Neuronal stem cell (in vitro differentiated cells): ENCODE data around the gene LPIN1.

Experiments used
- DNase-seq: peaks from one replicate; pipeline ENCODE4 v3.0.0-alpha.2; 2013; ENCODE audit warnings: low spot score
- H2AFZ ChIP-seq: one replicate; pipeline ENCODE4 v1.6.1; 2013; ENCODE audit warnings: mild to moderate bottlenecking, low read length, inconsistent platforms
- H2AK5ac ChIP-seq: 2 replicates; pipeline ENCODE4 v1.6.1; 2013; ENCODE audit warnings: low read depth, mild to moderate bottlenecking, inconsistent platforms, low read length, moderate library complexity, mixed read lengths
- H2BK120ac ChIP-seq: 2 replicates; pipeline ENCODE4 v1.6.1; 2013; ENCODE audit warnings: low read depth, mild to moderate bottlenecking, inconsistent platforms, low read length, moderate library complexity, mixed read lengths
- H2BK12ac ChIP-seq: one replicate; pipeline ENCODE4 v1.6.1; 2013; ENCODE audit warnings: low read length, inconsistent platforms
- H2BK15ac ChIP-seq: 2 replicates; pipeline ENCODE4 v1.6.1; 2013; ENCODE audit warnings: mild to moderate bottlenecking, low read length, inconsistent platforms, mixed read lengths
- H2BK5ac ChIP-seq: one replicate; pipeline ENCODE4 v1.6.1; 2013; ENCODE audit warnings: inconsistent platforms, mild to moderate bottlenecking, low read length, moderate library complexity
- H3K14ac ChIP-seq: one replicate; pipeline ENCODE4 v1.6.1; 2013; ENCODE audit warnings: low read length, inconsistent platforms
- H3K18ac ChIP-seq: 2 replicates; pipeline ENCODE4 v1.6.1; 2013; ENCODE audit warnings: low read length, inconsistent platforms
- H3K23ac ChIP-seq: 2 replicates; pipeline ENCODE4 v1.6.1; 2013; ENCODE audit warnings: low read depth, mild to moderate bottlenecking, mixed read lengths, low read length, inconsistent platforms; ENCODE audit not compliant: poor library complexity
- H3K27ac ChIP-seq: replicated peaks from 3 replicates; pipeline ENCODE4 v1.5.1; 2013; ENCODE audit warnings: low read length, inconsistent platforms
- H3K27me3 ChIP-seq, 3 experiments: 2 replicates each; pipeline ENCODE4 v1.6.1; 2013; ENCODE audit warnings: low read length in 3 of 3, mild to moderate bottlenecking in 2 of 3, inconsistent platforms in 1 of 3, low read depth in 1 of 3, mixed read lengths in 1 of 3, moderate library complexity in 1 of 3; ENCODE audit not compliant: control insufficient read depth in 3 of 3, insufficient read depth in 3 of 3
- H3K36me3 ChIP-seq, 2 donors: replicated peaks in 1 of 2; 2 replicates each; pipeline ENCODE4 v1.6.1; 2013; ENCODE audit warnings: low read length in 2 of 2; ENCODE audit not compliant: control insufficient read depth in 2 of 2, insufficient read depth in 2 of 2
- H3K4ac ChIP-seq: 2 replicates; pipeline ENCODE4 v1.6.1; 2013; ENCODE audit warnings: inconsistent platforms, mild to moderate bottlenecking, low read length, moderate library complexity
- H3K4me1 ChIP-seq, 2 donors: 1 replicate in 1 of 2; 2 replicates in 1 of 2; pipeline ENCODE4 v1.6.1; 2013; ENCODE audit warnings: low read length in 2 of 2, low read depth in 1 of 2; ENCODE audit not compliant: control insufficient read depth in 2 of 2, insufficient read depth in 1 of 2
- H3K4me2 ChIP-seq: one replicate; pipeline ENCODE4 v1.6.1; 2013; ENCODE audit warnings: mild to moderate bottlenecking, low read length, inconsistent platforms; ENCODE audit not compliant: insufficient read depth, poor library complexity, severe bottlenecking
- H3K4me3 ChIP-seq, 2 donors: 2 replicates each; pipeline ENCODE4 v1.5.1; 2013; ENCODE audit warnings: low read length in 2 of 2, mild to moderate bottlenecking in 2 of 2, inconsistent platforms in 1 of 2, moderate library complexity in 1 of 2
- H3K79me1 ChIP-seq: one replicate; pipeline ENCODE4 v1.6.1; 2013; ENCODE audit warnings: low read depth, mild to moderate bottlenecking, inconsistent platforms, low read length, moderate library complexity
- H3K9ac ChIP-seq: one replicate; pipeline ENCODE4 v1.6.1; 2013; ENCODE audit warnings: mild to moderate bottlenecking, low read depth, low read length, inconsistent platforms; ENCODE audit not compliant: poor library complexity
- H3K9me3 ChIP-seq, 2 donors: replicated peaks in 1 of 2; 2 replicates each; pipeline versions ENCODE3 to v1.6.1; 2013; ENCODE audit warnings: low read length in 2 of 2, mild to moderate bottlenecking in 2 of 2, inconsistent platforms in 1 of 2, low read depth in 1 of 2, mixed read lengths in 1 of 2, moderate library complexity in 1 of 2; ENCODE audit not compliant: control insufficient read depth in 2 of 2, insufficient read depth in 1 of 2
- H4K8ac ChIP-seq: one replicate; pipeline ENCODE4 v1.6.1; 2013; ENCODE audit warnings: low read depth, mild to moderate bottlenecking, inconsistent platforms, low read length, moderate library complexity
- H4K91ac ChIP-seq: one replicate; pipeline ENCODE4 v1.6.1; 2013; ENCODE audit warnings: low read length, low read depth, mild to moderate bottlenecking, inconsistent platforms; ENCODE audit not compliant: poor library complexity
- WGBS, 2 donors: extraction: QIAGEN DNeasy Blood & Tissue Kit; methylation state at CpG; one replicate each; pipeline ENCODE4 v1.1.7; 2013; ENCODE audit warnings: missing lambda C conversion rate in 2 of 2, mixed read lengths in 1 of 2; ENCODE audit not compliant: insufficient read length in 2 of 2, insufficient replicate concordance in 1 of 2; ENCODE audit errors: extremely low coverage in 2 of 2; 5-methylcytosine and 5-hydroxymethylcytosine counted together

LPIN1 gene

DNA sequence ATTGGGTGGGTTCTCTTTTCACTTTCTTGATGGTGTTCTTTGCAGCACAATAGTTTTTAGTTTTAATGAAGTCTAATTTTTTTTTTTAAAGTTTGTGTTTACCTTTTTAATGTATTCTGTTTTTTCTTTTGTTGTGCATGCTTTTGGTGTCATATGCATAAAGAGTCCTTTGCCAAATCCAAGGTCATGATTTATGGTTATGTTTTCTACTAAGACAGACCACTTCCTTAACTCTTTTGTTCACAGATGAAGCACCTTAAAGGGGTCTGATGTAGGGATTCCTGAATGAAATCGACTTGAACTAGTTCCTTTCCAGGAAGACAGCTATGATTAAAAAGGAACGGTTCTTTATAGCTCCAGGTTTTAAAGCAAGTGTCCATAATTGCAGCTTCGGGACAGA lies 23.1 kb downstream of the LPIN1 start:
- no peak for DNase-seq
- Histone ChIP-seq H3K27ac (no peak overlapping the region), H3K4me2 (no peak overlapping the region), H2BK120ac (no peak overlapping the region), H3K4me3 (no peak overlapping the region), H3K4me1 (no peaks in the 10 kb centered on the region), H3K9ac (no peak overlapping the region), H3K9me3 (peaks cover 0 to 17% of the 10 kb centered on the region in 2 donors), H4K8ac (no peak overlapping the region), H3K27me3 (no peaks in the 10 kb centered on the region), H3K36me3 (peaks cover 44 to 97% of the 10 kb centered on the region in 2 donors), H3K18ac (no peak overlapping the region), H2BK15ac (no peak overlapping the region), H3K4ac (no peak overlapping the region), H2BK12ac (no peak overlapping the region), H2AK5ac (no peak overlapping the region), H2AFZ (no peak overlapping the region), H3K79me1 (peaks cover 6% of the 10 kb centered on the region), H3K14ac (no peak overlapping the region), H2BK5ac (no peak overlapping the region), H3K23ac (no peak overlapping the region), H4K91ac (no peak overlapping the region)
- no CpG with 5 or more reads among the region's 3 CpGs for WGBS, 2 donors

DNA sequence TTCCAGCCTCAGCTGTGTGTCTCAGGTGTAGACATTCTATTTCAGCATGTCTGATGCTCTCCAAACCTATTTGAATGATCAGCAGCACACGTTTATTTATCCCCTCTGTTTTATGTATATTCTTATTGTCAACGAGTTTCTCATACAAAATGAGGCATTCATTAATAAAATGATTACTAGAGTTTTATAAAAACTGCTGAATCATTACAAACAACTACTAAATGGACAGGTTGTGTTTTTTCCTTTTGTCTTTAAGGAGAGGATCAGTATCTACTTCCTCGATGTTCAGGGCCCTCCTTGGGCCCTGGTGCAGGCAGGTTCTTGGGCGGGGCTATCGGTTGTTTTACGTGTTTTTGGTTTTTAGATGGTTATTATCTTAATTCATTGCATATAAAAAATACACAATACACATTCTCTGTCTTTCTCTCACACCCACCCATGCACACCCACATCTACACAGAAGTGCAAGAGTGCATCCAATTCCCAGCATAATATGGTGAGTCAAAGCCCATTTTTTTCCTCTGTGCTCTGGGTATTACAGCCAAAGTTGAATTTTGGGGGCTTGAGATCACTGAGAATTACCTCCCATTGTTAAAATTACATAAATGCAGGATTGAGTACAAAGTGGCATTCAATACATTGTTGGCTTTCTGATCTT lies 24.2 kb downstream of the LPIN1 start:
- H2BK120ac ChIP-seq: no peak overlapping the region
- H3K9me3 ChIP-seq: peaks cover 0 to 11% of the 10 kb centered on the region in 2 donors
- H3K4ac ChIP-seq: no peak overlapping the region
- H3K4me2 ChIP-seq: no peak overlapping the region
- no peak overlapping the region for H2AFZ ChIP-seq
- no peak overlapping the region for H3K23ac ChIP-seq
- no peak overlapping the region for H2BK15ac ChIP-seq
- peaks cover 40 to 97% of the 10 kb centered on the region in 2 donors for H3K36me3 ChIP-seq
- no peak overlapping the region for H3K9ac ChIP-seq
- no peaks in the 10 kb centered on the region for H3K27me3 ChIP-seq
- no peak for DNase-seq
- H3K79me1 ChIP-seq: no peaks in the 10 kb centered on the region
- H2AK5ac ChIP-seq: no peak overlapping the region
- no peak overlapping the region for H2BK12ac ChIP-seq
- H3K4me3 ChIP-seq: no peak overlapping the region
- no peaks in the 10 kb centered on the region for H3K4me1 ChIP-seq
- H3K14ac ChIP-seq: no peak overlapping the region
- no peak overlapping the region for H4K8ac ChIP-seq
- H3K18ac ChIP-seq: no peak overlapping the region
- WGBS, 2 donors: no CpG with 5 or more reads among the region's 6 CpGs
- H3K27ac ChIP-seq: no peak overlapping the region
- H2BK5ac ChIP-seq: no peak overlapping the region
- no peak overlapping the region for H4K91ac ChIP-seq

DNA sequence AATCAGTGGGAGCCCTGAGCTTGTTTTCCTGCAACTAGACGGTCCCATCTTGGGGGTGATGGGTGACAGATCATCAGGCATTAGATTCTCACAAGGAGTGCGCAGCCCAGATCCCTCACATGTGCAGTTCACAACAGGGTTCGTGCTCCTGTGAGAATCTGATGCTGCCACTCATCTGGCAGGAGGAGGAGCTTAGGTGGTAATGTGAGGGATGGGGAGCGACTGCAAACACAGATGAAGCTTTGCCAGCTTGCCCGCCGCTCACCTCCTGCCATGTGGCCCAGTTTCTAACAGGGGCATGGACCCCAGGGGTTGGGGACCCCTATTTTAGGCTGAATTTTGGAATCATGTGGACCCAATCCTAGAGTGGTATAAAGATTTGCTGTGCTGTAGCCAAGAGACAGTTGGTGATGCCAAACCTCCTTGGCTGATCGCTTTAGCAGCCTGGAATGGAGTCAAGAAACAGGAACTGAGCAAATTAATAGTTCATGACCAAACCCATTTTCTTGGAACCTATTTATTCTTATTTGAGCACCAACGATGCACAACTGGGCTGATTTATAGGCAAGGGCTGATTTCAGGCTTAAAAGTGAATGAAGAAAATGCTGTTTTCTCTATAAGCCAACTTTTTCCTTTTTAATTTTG lies 25.7 kb downstream of the LPIN1 start:
- DNase-seq: no peak
- Histone ChIP-seq H3K36me3 (peaks cover 29 to 95% of the 10 kb centered on the region in 2 donors), H2BK5ac (no peak overlapping the region), H2AFZ (no peak overlapping the region), H3K4me3 (no peak overlapping the region), H3K4me2 (no peak overlapping the region), H2BK15ac (no peak overlapping the region), H2AK5ac (no peak overlapping the region), H4K91ac (no peak overlapping the region), H3K4ac (no peak overlapping the region), H2BK12ac (no peak overlapping the region), H4K8ac (no peak overlapping the region), H3K14ac (no peak overlapping the region), H3K79me1 (no peaks in the 10 kb centered on the region), H3K18ac (no peak overlapping the region), H3K9me3 (peaks cover under 1 to 9% of the 10 kb centered on the region in 2 donors), H3K27ac (no peak overlapping the region), H3K4me1 (no peaks in the 10 kb centered on the region), H3K23ac (peak overlapping the region; percentile 28), H3K27me3 (no peaks in the 10 kb centered on the region), H3K9ac (no peak overlapping the region), H2BK120ac (no peak overlapping the region)
- WGBS, 2 donors: no CpG with 5 or more reads among the region's 8 CpGs

DNA sequence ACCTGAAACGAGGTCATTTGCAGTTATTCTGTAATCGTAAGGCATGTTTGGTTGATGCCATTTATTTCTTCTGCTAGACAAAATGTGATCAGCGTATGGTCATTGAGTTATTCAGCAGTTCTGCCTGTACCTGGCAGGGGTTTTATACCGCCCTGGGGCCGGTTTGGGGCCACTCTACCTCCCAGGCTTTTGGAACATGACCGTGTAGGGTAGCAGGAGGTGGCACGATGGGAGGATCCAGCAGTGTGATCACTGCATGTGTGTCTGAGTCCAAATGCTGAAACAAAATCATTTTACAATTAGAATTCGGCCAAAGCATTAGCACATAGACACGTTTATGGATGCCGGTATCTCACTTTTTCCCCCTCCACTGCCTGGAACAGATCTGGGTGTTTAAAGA lies 26.7 kb downstream of the LPIN1 start:
- Histone ChIP-seq H2AFZ (no peak overlapping the region), H2BK15ac (no peak overlapping the region), H4K91ac (no peak overlapping the region), H3K9me3 (peaks cover 6 to 9% of the 10 kb centered on the region in 2 donors), H3K4ac (no peak overlapping the region), H3K36me3 (peaks cover 26 to 90% of the 10 kb centered on the region in 2 donors), H2AK5ac (no peak overlapping the region), H3K18ac (no peak overlapping the region), H3K4me2 (no peak overlapping the region), H3K23ac (no peak overlapping the region), H3K14ac (no peak overlapping the region), H2BK5ac (no peak overlapping the region), H3K79me1 (no peaks in the 10 kb centered on the region), H3K27me3 (no peaks in the 10 kb centered on the region), H3K9ac (no peak overlapping the region), H2BK120ac (no peak overlapping the region), H2BK12ac (no peak overlapping the region), H3K27ac (no peak overlapping the region), H3K4me3 (no peak overlapping the region), H3K4me1 (no peaks in the 10 kb centered on the region), H4K8ac (no peak overlapping the region)
- no CpG with 5 or more reads among the region's 10 CpGs for WGBS, 2 donors
- DNase-seq: no peak
